ENCODE results near the gene ZCCHC24.

ZCCHC24 gene

DNA sequence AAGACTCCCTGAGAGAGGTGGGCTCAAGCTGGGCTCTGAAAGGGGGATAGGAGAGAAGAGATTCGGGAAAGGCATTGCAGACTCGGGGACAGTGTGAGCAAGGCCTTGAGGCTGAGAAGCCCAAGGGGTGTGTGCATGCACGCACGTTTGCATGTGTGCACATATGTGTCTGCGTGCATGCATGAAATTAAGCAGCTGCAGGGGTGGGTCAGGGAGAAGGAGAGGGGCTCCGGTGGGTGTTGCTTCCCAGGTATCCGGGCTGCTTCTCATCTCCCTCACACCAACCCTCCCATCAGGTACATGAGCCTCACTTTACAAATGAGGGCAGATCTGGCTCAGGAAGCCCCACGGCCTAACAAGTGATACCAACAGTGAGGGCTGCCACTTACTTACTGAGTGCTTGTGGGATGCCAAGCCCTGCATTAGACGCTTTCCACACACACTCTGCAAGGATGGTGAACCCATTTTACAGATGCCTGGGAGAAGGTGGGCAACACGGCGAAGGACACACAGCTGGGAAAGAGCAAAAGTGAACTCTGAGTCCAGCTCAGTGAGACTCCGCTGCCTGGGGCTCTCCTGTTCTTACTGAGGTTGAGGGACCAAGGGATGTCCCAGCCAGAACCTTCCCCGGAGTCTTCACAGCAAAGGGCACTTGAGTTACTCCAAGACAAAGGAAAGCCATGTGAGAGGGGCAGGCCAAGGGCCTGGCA is 26.4 kb downstream of the ZCCHC24 start:
- H3K4me1 Mint-ChIP-seq (ENCODE audit: low read depth): no peaks in the 10 kb centered on the region
- H3K27ac Mint-ChIP-seq: no peak overlapping the region

DNA sequence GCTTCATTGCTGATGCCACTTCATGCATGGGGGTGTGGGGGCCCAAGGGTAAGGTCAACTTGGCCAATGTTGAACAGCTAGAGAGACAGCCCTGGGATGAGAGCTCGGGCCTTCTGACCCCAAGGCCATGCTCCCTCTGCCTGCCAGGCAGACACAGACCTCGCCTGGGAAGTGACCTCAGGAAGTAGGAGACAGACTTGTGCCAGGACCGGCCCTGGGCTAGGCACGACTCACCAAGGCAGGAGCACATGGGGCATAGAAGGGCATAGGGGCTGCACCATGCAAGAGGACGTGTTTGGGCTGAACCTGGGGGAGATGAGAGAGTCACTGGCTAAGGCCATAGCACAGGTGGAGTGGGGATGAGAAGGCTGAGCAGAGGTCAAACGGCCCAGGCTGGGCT is 27.1 kb downstream of the ZCCHC24 start:
- Mint-ChIP-seq H3K27ac (no peak overlapping the region), H3K4me3 (no peak overlapping the region), H3K9me3 (no peaks in the 10 kb centered on the region), H3K4me1 (ENCODE audit: low read depth) (peaks cover 6% of the 10 kb centered on the region), H3K27me3 (no peaks in the 10 kb centered on the region), H3K36me3 (ENCODE audit: low read depth) (no peaks in the 10 kb centered on the region)

More for the DNA sequence above, 26.4 kb downstream of the ZCCHC24 start:
- Mint-ChIP-seq H3K36me3 (ENCODE audit: low read depth) (no peaks in the 10 kb centered on the region), H3K9me3 (no peaks in the 10 kb centered on the region), H3K27me3 (no peaks in the 10 kb centered on the region), H3K4me3 (no peak overlapping the region)

DNA sequence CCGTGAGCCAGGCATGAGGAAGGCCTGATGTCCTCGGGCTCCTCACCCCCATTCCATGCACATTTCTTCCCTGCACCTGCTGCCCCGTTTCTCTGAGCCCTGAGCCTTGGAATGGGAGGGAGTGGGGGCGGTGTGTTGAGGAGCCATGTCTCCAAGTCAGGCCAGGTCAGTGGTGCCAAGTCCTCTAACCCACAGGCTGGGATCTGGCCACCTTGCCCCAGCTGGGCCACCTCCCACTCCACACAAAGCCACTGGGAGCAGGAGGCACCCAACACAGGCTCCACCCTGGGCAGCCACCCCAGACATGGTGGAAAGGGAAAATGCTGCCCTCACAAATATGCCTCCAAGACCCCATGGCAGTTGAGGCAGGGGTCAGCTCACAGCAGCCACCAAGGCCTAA is 27.7 kb downstream of the ZCCHC24 start:
- H3K27ac Mint-ChIP-seq: no peak overlapping the region
- H3K27me3 Mint-ChIP-seq: no peaks in the 10 kb centered on the region
- H3K36me3 Mint-ChIP-seq (ENCODE audit: low read depth): no peaks in the 10 kb centered on the region

DNA sequence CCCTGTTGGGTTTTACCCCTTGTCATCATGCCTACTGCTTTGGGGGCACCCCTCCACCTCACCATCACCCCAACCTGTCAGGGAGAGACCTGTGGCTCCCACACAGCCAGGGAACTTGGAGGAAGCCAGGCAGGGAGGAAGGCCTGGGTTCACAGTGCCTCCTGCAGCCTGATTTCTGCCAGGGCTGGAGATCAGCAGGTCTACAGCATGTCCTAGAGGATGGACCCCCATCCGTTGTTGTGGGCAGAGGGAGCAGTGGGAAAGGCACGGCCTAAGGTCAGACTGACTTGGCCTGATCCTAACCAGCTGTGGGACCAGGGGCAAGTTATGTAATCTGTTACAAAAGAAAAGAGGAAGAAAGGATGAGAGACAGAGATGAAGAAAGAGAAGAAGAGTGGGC is 28.2 kb downstream of the ZCCHC24 start:
- Mint-ChIP-seq H3K27ac (no peak overlapping the region), H3K36me3 (ENCODE audit: low read depth) (no peaks in the 10 kb centered on the region), H3K4me1 (ENCODE audit: low read depth) (peaks cover 12% of the 10 kb centered on the region), H3K4me3 (no peak overlapping the region), H3K9me3 (no peaks in the 10 kb centered on the region), H3K27me3 (no peaks in the 10 kb centered on the region)

More for the DNA sequence above, 27.7 kb downstream of the ZCCHC24 start:
- H3K4me3 Mint-ChIP-seq: no peak overlapping the region
- peaks cover 11% of the 10 kb centered on the region for H3K4me1 Mint-ChIP-seq (ENCODE audit: low read depth)
- no peaks in the 10 kb centered on the region for H3K9me3 Mint-ChIP-seq

DNA sequence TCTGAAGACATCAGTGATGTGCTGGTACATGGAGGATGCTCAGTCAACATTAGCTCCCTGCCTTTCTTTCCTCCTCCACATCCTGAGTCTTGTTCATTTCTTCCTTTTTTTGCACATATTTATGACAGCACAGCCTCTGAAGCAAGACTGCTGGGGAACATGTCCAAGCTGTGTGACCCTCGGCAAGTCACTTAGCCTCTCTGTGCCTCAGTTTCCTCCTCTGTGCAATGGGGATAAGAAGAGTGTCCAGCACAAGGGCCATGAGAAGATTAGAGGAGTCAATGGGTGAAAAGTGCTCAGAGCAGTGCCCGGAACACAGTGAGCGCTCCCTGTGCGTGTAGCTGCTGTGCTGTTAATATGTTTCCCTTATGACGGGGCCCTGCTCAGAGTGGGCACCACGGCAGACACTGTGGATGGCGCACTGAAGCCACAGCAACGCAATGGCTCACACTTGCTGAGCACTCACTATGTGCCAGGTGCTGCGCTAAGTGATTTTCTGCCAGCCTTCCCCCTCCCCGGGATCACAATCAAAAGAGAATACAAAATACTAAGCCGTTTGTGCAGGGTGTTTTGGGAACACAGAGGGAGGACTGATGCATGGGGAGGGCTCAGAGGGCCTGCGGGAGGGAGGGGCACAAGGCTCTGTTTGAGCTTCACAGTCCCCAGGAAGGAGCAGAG is 28.7 kb downstream of the ZCCHC24 start:
- no peaks in the 10 kb centered on the region for H3K27me3 Mint-ChIP-seq

DNA sequence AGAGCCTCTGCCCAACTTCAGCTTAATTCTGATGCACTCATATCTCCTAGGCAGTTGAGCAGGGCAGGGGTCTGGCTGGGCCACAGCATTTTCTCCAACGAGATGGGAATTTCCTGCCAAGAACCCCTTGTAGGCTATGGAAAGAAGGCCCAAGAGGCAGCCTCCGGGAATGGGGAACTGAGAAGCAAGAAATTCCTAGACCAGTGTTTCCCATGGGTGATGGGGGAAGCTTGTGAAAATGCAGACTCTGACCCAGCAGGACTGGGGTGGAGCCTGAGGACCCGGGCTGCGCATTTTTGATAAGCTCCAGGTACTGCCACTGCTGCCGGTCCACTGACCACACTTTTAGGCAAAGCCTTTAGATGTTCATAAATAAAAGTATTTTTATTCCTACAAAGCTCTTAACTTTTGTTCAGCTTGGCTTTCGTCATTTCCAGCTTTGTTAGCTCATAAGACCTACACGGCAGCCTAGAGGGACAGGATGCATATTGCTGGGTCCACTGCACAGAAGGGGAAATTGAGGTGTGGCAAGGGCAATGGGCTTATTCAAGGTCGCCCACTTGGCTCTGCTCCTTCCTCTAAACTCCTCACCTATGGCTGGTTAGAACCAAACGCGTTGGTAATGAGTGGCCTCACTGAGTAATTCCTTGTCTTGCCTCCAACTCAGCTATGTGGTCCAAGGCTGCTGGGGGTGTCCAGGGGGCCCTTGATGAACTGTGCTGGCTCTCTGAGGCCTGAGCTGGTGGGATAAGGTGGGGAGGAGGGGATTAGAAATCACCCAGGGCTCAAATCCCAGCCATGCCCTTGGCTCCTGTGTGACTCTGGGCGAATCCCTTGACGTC is 29.5 kb downstream of the ZCCHC24 start:
- no peak overlapping the region for H3K4me3 Mint-ChIP-seq
- H3K27me3 Mint-ChIP-seq: no peaks in the 10 kb centered on the region
- H3K36me3 Mint-ChIP-seq (ENCODE audit: low read depth): no peaks in the 10 kb centered on the region
- H3K27ac Mint-ChIP-seq: no peak overlapping the region
- no peaks in the 10 kb centered on the region for H3K9me3 Mint-ChIP-seq
- H3K4me1 Mint-ChIP-seq (ENCODE audit: low read depth): peaks cover 12% of the 10 kb centered on the region

More for the DNA sequence above, 28.7 kb downstream of the ZCCHC24 start:
- H3K9me3 Mint-ChIP-seq: no peaks in the 10 kb centered on the region
- H3K27ac Mint-ChIP-seq: no peak overlapping the region
- no peaks in the 10 kb centered on the region for H3K36me3 Mint-ChIP-seq (ENCODE audit: low read depth)
- peaks cover 12% of the 10 kb centered on the region for H3K4me1 Mint-ChIP-seq (ENCODE audit: low read depth)
- no peak overlapping the region for H3K4me3 Mint-ChIP-seq

DNA sequence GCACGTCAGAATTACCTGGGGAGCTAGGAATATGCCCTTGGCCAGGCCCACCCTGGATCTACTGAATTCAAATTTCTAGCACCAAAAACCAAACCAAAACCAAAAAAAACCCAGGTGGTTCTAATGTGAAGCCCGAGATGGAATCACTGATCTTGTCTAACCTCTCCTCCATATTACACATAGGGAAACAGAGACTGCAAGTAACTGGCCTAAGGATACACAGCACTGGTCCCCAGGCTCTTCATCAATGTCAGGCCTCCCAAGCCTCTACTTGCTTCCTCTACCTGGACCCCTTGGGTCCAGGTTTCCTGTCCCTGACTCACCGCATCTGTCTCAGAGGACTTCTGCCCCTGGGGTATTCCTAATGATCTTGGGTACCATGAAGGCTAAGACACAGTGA is 30.7 kb downstream of the ZCCHC24 start:
- Mint-ChIP-seq H3K9me3 (no peaks in the 10 kb centered on the region), H3K4me3 (no peak overlapping the region), H3K27ac (no peak overlapping the region), H3K27me3 (no peaks in the 10 kb centered on the region), H3K36me3 (ENCODE audit: low read depth) (no peaks in the 10 kb centered on the region), H3K4me1 (ENCODE audit: low read depth) (peaks cover 12% of the 10 kb centered on the region)

DNA sequence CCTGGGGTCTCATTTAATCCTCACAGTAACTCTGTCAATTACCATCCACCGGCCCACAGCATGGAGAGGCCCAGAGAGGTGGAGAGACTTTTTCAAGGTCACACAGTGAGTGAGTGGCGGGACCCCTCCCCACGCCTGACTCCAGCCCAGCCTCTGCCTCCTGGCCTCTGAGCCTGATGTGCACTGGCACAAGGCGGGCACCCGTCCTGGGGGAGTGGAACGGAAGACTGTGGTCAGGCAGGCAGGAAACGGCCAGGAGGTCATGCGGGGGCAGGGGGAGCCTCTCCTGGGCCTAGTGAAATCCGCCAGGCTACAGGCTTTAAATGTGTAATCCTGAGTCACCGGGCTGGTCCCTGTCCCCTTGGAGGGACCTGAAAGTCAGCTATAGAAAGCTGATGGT is 32.2 kb downstream of the ZCCHC24 start:
- Mint-ChIP-seq H3K36me3 (ENCODE audit: low read depth) (no peaks in the 10 kb centered on the region), H3K9me3 (no peaks in the 10 kb centered on the region), H3K27me3 (no peaks in the 10 kb centered on the region), H3K4me1 (ENCODE audit: low read depth) (peaks cover 12% of the 10 kb centered on the region), H3K27ac (peak overlapping the region; percentile 19), H3K4me3 (no peak overlapping the region)

DNA sequence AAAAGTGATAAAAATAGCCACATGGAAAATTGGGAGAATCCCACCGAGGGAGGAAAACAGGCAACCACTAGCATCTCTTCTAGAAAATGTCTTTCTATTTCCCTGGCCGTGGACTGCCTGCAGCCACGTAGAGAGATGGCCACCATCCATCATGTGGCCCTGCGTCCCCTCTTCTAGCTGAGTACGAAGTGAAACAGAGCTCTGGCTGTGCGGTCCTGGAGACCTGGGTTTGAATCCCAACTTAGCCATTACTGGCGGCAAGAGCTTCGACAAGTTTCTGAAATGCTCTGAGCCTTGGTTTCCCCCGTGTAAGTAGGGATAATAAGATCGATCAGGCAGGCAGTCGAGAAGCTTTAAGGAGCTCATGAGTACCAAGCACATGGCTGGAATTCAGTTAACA is 32.9 kb downstream of the ZCCHC24 start:
- Mint-ChIP-seq H3K9me3 (no peaks in the 10 kb centered on the region), H3K27ac (no peak overlapping the region), H3K36me3 (ENCODE audit: low read depth) (no peaks in the 10 kb centered on the region), H3K4me3 (no peak overlapping the region), H3K4me1 (ENCODE audit: low read depth) (peaks cover 12% of the 10 kb centered on the region), H3K27me3 (no peaks in the 10 kb centered on the region)

DNA sequence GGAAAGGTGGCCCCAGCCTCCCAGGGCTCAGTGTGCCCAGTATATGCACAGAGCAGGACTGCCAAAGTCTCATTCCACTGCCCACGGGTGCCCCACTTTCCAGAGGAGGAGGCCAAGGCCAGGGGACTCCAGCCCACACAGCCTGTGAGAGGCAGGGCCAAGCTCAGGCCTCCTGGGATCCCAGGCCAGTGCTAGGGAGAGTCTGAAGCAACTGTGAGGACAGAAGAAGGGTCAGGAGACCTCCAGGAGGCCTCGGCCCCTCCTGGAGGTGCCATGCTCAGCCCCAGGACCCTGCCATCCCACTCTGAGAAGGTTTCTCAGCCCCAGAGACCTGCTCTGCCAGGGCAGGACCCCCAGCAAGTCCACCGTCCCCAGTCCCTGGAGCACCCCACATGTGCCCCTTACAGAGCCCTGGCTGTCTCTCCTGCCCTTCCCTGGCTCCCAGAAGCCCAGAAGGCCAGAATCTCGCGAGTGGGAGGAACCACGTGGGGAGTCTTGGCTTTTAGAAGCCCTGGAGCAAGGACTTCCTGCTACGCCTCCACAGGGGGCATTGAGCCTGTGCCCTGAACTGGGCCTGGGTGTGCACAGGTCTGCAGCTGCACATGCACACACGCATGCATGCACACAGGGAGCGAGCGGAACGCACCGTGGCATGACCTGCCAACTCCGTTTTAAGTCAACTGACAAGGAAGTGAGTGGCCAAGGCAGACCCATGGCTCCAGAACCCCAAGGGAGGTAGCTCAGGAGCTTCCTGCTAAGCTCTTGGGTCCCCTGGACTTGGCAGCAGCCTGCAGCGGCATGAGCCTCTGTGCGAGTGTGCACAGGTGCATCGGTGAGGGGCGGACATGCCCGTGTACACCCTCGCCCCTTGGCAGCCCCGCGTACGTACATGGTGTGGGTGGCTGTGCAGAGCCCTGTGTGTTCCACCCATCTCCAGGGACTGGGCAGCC is 33.6 kb downstream of the ZCCHC24 start:
- Mint-ChIP-seq H3K27me3 (no peaks in the 10 kb centered on the region), H3K36me3 (ENCODE audit: low read depth) (no peaks in the 10 kb centered on the region), H3K4me3 (no peak overlapping the region), H3K27ac (no peak overlapping the region), H3K9me3 (no peaks in the 10 kb centered on the region), H3K4me1 (ENCODE audit: low read depth) (peaks cover 12% of the 10 kb centered on the region)

DNA sequence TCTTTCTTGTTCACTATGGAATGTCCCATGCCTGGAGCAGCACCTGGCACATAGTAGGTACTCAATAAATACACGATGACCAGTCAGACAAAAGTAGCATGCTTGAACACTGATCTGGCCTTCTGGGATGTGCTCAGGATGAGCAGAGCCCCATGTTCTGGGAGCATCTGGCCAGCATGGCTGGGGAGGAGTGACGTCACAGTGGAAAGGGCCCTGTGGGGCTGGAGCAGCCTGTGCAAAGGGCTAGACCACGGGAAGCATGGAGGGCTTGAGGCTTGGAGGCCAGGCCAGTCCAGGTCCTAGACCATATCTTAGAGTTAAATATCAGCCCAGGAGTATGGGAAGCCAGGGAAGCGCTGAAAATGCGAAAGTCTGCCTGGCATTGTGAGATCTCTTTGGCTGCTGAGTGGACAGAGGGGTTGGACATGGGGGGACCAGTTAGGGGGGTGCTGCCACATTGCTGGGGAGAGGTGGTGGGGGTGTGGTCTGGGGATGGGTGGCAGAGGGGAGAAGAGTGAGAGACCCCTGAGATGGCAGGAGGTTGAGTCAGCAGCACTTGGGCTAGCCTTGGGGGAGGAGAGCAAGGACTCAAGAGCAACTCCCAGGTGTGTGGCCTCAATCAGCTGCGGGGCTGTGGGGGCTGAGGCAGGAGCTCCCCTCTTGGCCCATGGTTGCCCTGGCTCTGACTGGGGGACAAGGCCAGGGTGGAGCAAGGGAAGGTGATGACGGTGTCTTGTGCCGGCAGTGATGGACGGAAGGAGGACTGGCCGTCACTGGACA is 34.9 kb downstream of the ZCCHC24 start:
- Mint-ChIP-seq H3K36me3 (ENCODE audit: low read depth) (no peaks in the 10 kb centered on the region), H3K27ac (no peak overlapping the region), H3K4me1 (ENCODE audit: low read depth) (peaks cover 12% of the 10 kb centered on the region), H3K9me3 (no peaks in the 10 kb centered on the region), H3K4me3 (no peak overlapping the region), H3K27me3 (no peaks in the 10 kb centered on the region)

DNA sequence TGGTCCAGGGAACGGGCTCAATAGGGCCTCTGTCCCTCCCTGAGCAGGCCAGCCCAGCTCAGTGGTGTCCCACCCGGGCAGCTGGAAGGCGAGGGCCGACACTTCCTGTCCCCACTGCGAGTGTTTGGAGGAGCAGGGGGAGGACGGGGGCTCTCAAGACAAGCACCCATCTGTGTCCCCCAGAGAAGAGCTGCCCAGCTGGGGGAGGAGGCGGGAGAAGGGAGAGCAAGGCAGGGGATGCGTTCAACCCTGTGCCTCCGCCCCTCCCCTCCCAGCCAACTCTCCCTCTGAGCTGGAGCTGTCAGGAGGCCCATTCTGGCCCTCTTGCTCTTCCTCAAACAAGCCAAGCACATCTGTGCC is 35.7 kb downstream of the ZCCHC24 start:
- H3K4me3 Mint-ChIP-seq: no peak overlapping the region
- peaks cover 12% of the 10 kb centered on the region for H3K4me1 Mint-ChIP-seq (ENCODE audit: low read depth)
- no peaks in the 10 kb centered on the region for H3K9me3 Mint-ChIP-seq
- H3K36me3 Mint-ChIP-seq (ENCODE audit: low read depth): no peaks in the 10 kb centered on the region
- no peak overlapping the region for H3K27ac Mint-ChIP-seq
- no peaks in the 10 kb centered on the region for H3K27me3 Mint-ChIP-seq

DNA sequence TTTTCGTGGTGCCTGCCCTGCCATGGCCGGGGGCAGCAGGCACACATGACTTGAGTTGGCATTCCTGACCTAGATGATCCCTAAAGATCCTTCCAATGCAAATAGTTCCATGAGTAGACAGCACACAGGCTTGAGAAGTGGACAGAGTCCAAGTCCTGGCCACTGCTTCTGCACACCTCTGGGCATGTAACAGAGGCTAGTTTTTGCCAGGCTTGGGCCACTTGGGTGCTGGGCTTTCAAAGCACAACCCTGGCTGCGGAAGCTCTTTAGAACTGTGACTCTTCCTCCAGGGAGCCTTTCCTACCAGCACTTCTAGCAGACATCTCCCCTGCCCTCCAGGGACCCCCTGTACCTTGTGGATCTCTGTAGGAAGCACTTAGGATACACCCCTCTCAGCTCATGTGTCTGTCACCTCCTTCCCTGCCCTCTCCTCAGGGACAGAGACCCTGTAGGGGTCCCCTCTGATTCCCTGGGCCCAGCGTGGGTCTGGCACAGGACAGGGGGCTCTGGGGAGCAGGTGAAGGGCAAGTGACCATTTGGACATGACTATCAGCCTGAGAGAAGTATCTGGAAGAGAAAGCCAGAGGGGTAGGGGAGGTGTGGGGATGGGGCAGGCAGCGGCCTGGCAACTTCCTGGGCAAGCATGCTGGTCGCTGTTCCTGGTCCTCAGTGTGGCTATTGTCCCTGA is 36.2 kb downstream of the ZCCHC24 start:
- H3K4me1 Mint-ChIP-seq (ENCODE audit: low read depth): peaks cover 12% of the 10 kb centered on the region
- no peak overlapping the region for H3K27ac Mint-ChIP-seq
- no peaks in the 10 kb centered on the region for H3K36me3 Mint-ChIP-seq (ENCODE audit: low read depth)
- H3K4me3 Mint-ChIP-seq: no peak overlapping the region
- no peaks in the 10 kb centered on the region for H3K9me3 Mint-ChIP-seq
- H3K27me3 Mint-ChIP-seq: no peaks in the 10 kb centered on the region

All from stimulated activated naive CD8-positive, alpha-beta T cell treated with anti-CD3 and anti-CD28 coated beads, Interleukin-15, Interleukin-2, amounts not matched to agents 100 ng/mL and 50 ng/mL, for 24 hours (primary cell).